Activated CD4-positive, alpha-beta T cell treated with anti-CD3 and anti-CD28 coated beads, Interleukin-2, amount 50 U/mL, for 1 hour (primary cell): ENCODE measurements around the gene PRRT1.
A peak's percentile ranks its signal among the peaks of the same experiment; 100 is the strongest.
"Not testable (repeated sequence)": the region's sequence is repeated elsewhere in the genome, so short reads cannot be mapped to it uniquely, and the experiment has no call there.

Source experiments
- DNase-seq: peaks from one replicate; pipeline ENCODE4 v3.0.0-alpha.2; 2020

PRRT1 gene

GRCh38 chr6:32149092-32149755 lies 2.5 kb downstream of the PRRT1 start:
- no peak for DNase-seq

GRCh38 chr6:32148289-32149091 lies 3.2 kb downstream of the PRRT1 start:
- DNase-seq = peak; percentile 61

- DNase-seq = no peak
Observed at GRCh38 chr6:32147401-32148132, 4.2 kb downstream of the PRRT1 start.

GRCh38 chr6:32146687-32147086 lies 5.1 kb downstream of the PRRT1 start:
- no peak for DNase-seq

DNA sequence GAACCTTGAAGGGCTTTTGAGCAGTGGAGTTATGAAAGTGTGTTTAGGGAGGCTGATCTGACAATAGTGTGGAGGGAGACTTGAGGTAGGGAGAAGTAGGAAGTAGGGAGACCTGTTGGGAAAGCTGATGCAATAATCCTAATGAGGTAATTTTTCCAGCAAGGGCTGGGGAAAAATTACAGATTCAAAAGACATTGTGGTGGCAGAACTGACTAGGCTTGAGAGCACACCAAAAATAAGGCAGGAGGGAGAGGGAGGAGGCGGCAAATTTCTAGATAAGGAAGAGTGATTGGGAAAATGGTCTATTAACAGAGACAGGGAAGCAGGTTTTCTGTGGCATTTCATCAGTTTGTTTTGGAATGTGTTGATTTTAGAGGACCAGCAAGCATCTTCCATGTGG lies 5.5 kb downstream of the PRRT1 start:
- no peak for DNase-seq

DNA sequence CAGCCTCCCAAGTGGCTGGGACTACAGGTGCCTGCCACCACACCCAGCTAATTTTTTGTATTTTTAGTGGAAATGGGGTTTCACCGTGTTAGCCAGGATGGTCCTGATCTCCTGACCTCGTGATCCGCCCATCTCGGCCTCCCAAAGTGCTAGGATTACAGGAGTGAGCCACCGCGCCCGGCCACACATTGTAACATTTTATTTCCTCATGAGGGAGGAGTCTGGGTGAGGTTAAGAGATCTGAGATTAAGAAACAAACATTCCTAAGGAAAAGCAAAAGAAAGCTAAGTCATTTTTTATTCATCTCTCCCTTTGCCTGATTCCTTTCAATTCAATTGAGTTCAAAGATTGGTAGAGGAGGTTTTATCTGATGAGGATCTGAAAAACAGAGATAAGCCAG lies 7.5 kb downstream of the PRRT1 start:
- not testable (repeated sequence) for DNase-seq

- DNase-seq = no peak
Observed at GRCh38 chr6:32140420-32141046, 11.2 kb downstream of the PRRT1 start.

GRCh38 chr6:32139590-32139989 lies 12.1 kb downstream of the PRRT1 start:
- no peak for DNase-seq

DNA sequence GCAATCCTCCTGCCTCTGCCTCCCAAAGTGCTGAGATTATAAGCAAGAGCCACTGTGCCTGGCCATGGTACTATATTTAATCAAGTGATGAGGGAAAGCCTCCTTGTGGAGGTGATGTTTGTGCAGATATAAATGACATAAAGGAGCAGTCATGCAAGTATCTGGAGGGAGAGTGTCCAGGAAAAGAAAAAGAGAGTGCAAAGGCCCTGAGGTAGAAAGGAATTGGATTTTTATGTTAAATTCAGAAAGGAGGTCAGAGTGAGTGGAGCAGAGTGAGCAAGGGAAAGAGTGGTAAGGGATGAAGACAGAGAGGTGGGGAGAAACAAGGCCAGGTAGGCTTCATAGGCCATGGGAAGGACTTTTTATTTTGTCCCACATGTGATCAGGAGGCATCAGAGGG lies 14.3 kb downstream of the PRRT1 start:
- DNase-seq = no peak

- DNase-seq = no peak
Observed at GRCh38 chr6:32133786-32134185, 18.0 kb downstream of the PRRT1 start.

- no peak for DNase-seq
Observed at GRCh38 chr6:32132110-32132509, 19.6 kb downstream of the PRRT1 start.

DNA sequence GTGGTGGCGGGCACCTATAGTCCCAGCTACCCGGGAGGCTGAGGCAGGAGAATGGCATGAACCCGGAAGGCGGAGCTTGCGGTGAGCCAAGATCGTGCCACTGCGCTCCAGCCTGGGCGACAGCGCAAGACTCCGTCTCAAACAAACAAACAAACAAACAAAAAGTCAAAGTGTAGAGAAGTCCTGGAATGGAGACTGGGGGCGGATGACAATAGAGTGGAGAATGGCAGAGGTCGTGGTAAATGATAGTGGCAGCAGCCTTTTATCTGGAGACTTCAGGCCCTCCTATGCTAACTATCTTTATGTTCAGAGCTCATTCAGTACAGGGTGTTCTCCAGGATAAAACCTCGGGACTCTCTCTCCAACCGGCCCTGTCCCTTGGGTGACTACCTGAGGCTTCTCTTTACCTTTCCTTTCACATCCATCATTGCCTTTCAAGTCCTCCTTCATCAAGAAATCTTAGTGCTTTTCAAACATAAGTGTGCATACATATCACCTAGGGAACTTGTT lies 20.2 kb downstream of the PRRT1 start:
- DNase-seq = no peak

- DNase-seq = no peak
Observed at GRCh38 chr6:32129297-32130088, 22.2 kb downstream of the PRRT1 start.

GRCh38 chr6:32128751-32129296 lies 22.9 kb downstream of the PRRT1 start:
- DNase-seq = no peak

- peak; percentile 95 for DNase-seq
Observed at GRCh38 chr6:32127717-32128592, 23.8 kb downstream of the PRRT1 start, which contains the start of gene ATF6B. Gene ATF6B (minus strand): TSS chr6:32128246. CDS start chr6:32128207, 39 bp downstream.

DNA sequence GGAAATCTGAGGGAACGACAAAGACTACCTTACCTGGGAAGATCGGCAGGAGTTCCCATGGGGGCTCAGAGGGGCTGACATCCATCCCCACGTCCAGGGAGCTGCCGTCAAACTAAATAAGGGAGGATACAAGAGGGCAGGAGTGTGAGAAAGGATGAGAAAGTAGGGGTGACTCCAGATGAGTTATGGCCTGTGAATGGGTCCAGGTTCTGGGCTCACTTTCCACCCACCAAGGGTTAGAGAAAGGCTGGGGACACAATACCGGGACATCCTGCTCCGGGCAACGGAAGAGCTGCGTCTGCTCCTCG lies 24.4 kb downstream of the PRRT1 start:
- no peak for DNase-seq

DNA sequence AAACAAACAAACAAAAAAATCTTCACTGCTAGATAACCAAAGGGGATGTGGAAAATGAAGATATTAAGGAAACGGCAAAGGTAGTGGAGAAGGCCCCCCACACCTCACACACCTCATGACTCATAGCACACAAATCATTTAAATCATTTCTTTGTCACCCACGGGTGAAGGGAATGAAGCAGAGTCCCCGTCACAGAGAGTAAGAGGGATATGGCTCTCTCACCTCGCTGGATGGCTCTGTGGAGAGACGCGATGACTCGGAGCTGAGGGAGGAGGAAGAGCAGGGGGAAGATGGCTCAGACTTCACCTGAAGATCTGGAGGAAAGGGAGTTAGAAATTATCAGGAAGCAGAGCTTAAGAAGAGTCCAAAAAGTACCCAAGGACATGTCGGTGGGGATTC lies 24.9 kb downstream of the PRRT1 start:
- DNase-seq = no peak

DNA sequence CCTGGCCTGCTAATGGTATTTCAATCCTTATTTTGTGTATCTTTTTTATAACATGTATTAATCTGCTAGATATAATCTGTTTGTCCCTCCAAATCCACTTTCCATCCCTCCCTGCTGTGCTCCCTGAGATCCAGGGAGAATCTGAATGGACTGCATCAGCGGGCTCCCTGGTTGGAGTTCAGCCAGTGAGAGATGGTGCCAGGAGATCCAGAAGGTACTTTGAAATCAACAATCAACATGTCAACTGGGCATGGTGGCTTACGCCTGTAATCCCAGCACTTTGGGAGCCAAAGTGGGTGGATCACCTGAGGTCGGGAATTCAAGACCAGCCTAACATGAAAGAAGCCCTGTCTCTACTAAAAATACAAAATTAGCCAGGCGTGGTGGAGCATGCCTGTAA lies 28.1 kb downstream of the PRRT1 start:
- DNase-seq = no peak

GRCh38 chr6:32120573-32121059 lies 31.1 kb downstream of the PRRT1 start:
- DNase-seq = no peak

DNA sequence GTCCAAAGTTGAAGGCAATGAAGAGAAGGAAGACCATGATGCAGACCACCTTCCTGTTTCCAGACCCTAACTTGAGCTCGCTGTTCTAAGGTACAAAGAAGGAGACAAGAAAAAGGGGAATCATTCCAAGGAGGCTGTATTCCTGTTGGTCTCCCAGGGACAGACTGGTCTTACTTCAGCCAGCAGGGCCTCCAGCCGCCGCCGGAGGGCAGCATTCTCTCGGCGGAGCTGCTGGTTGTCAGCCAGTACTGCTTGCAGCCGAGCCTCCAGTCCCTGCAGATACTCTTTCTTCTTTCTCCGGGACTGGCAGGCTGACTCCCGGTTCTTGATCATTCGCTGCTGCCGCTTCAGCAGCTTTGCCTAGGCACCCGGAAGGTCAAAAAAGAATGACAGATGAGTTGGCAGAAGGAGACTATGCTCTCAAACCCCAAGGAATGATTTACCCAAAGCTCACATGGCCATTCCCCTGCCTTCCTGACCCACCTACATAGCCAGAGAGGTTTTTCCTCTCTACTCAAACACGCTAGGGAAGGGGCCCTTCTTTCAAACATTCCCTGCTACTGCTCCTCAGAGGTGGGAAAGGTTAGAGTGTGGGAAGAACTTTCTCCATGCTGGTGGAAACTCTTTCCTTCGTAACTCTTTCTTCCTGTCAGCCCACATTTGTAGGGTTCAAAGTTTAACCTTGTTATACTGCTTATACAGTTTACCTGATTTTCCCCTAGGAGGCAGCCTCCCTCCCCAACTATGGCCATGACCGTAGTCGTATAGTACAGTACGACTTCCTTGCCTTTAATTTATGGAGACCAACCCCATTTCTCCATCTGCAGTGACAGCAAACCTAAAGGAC lies 32.7 kb downstream of the PRRT1 start:
- peak; percentile 64 for DNase-seq
